ENCODE results near the gene MTCL1.

Gene MTCL1

GRCh38 chr18:8763611-8764010 lies 58.3 kb downstream of the MTCL1 start:
- FAIRE-seq = no peak

GRCh38 chr18:8765783-8766463 lies 60.6 kb downstream of the MTCL1 start:
- FAIRE-seq = no peak
- DNase-seq (ENCODE audit: extremely low spot score, insufficient read length, low read depth) = no peak

More at GRCh38 chr18:8763611-8764010, 58.3 kb downstream of the MTCL1 start:
- DNase-seq (ENCODE audit: extremely low spot score, insufficient read length, low read depth) = no peak

GRCh38 chr18:8766559-8767293 lies 61.4 kb downstream of the MTCL1 start:
- no peak for FAIRE-seq

GRCh38 chr18:8767340-8767739 lies 62.0 kb downstream of the MTCL1 start:
- FAIRE-seq = no peak
- no peak for DNase-seq (ENCODE audit: extremely low spot score, insufficient read length, low read depth)

More at GRCh38 chr18:8766559-8767293, 61.4 kb downstream of the MTCL1 start:
- no peak for DNase-seq (ENCODE audit: extremely low spot score, insufficient read length, low read depth)

GRCh38 chr18:8769509-8770095 lies 64.2 kb downstream of the MTCL1 start:
- DNase-seq (ENCODE audit: extremely low spot score, insufficient read length, low read depth) (no peak), FAIRE-seq (no peak)

GRCh38 chr18:8770657-8771056 lies 65.3 kb downstream of the MTCL1 start:
- FAIRE-seq (no peak), DNase-seq (ENCODE audit: extremely low spot score, insufficient read length, low read depth) (no peak)

- DNase-seq (ENCODE audit: extremely low spot score, insufficient read length, low read depth) (no peak), FAIRE-seq (no peak)
Observed at GRCh38 chr18:8771930-8772329, 66.6 kb downstream of the MTCL1 start.

- FAIRE-seq (no peak), DNase-seq (ENCODE audit: extremely low spot score, insufficient read length, low read depth) (no peak)
Observed at GRCh38 chr18:8773980-8774379, 68.6 kb downstream of the MTCL1 start.

- DNase-seq (ENCODE audit: extremely low spot score, insufficient read length, low read depth) (no peak), FAIRE-seq (no peak)
Observed at GRCh38 chr18:8776013-8776943, 70.9 kb downstream of the MTCL1 start.

GRCh38 chr18:8777846-8778245 lies 72.5 kb downstream of the MTCL1 start:
- DNase-seq (ENCODE audit: extremely low spot score, insufficient read length, low read depth) (no peak), FAIRE-seq (no peak)

- FAIRE-seq = no peak
- no peak for DNase-seq (ENCODE audit: extremely low spot score, insufficient read length, low read depth)
Observed at GRCh38 chr18:8778386-8778785, 73.0 kb downstream of the MTCL1 start.

GRCh38 chr18:8778824-8779223 lies 73.5 kb downstream of the MTCL1 start:
- no peak for FAIRE-seq
- DNase-seq (ENCODE audit: extremely low spot score, insufficient read length, low read depth) = no peak

GRCh38 chr18:8779251-8779650 lies 73.9 kb downstream of the MTCL1 start:
- FAIRE-seq = no peak
- no peak for DNase-seq (ENCODE audit: extremely low spot score, insufficient read length, low read depth)

- FAIRE-seq (no peak), DNase-seq (ENCODE audit: extremely low spot score, insufficient read length, low read depth) (no peak)
Observed at GRCh38 chr18:8780227-8780626, 74.9 kb downstream of the MTCL1 start.

GRCh38 chr18:8781671-8782070 lies 76.3 kb downstream of the MTCL1 start:
- FAIRE-seq = no peak

GRCh38 chr18:8783335-8783993 lies 78.1 kb downstream of the MTCL1 start:
- FAIRE-seq (no peak), DNase-seq (ENCODE audit: extremely low spot score, insufficient read length, low read depth) (no peak)

More at GRCh38 chr18:8781671-8782070, 76.3 kb downstream of the MTCL1 start:
- no peak for DNase-seq (ENCODE audit: extremely low spot score, insufficient read length, low read depth)

- no peak for FAIRE-seq
- DNase-seq (ENCODE audit: extremely low spot score, insufficient read length, low read depth) = no peak
Observed at GRCh38 chr18:8783994-8784530, 78.7 kb downstream of the MTCL1 start.

GRCh38 chr18:8785261-8785660 lies 79.9 kb downstream of the MTCL1 start:
- DNase-seq (ENCODE audit: extremely low spot score, insufficient read length, low read depth) (no peak), FAIRE-seq (no peak)

- FAIRE-seq (no peak), DNase-seq (ENCODE audit: extremely low spot score, insufficient read length, low read depth) (no peak)
Observed at GRCh38 chr18:8785855-8786482, 80.6 kb downstream of the MTCL1 start.
